SJSA1 (cell line): ENCODE results near the gene PTPN1. TPM values are rescaled to one million over a fixed set of nuclear protein-coding genes. Genes with fewer than 3 reads are reported as not detected.

ENCODE experiments used
- DNase-seq, 2 experiments: peaks; one replicate each; pipeline ENCODE4 v3.0.0-alpha.2; 2015 to 2020; ENCODE audit warnings: low spot score in 2 of 2, low read depth in 1 of 2
- H3K27ac ChIP-seq: fragments of 250-450 bp; sonication (Bioruptor Pico); 2 replicates; pipeline ENCODE4 v1.5.1; 2020; ENCODE audit warnings: mild to moderate bottlenecking, moderate library complexity
- H3K27me3 ChIP-seq: fragments of 250-450 bp; sonication (Bioruptor Pico); replicated peaks from 2 replicates; pipeline ENCODE4 v1.5.1; 2020; ENCODE audit warnings: mild to moderate bottlenecking, moderate library complexity
- H3K36me3 ChIP-seq: fragments of 250-450 bp; sonication (Bioruptor Pico); 2 replicates; pipeline ENCODE4 v1.5.1; 2020; ENCODE audit warnings: mild to moderate bottlenecking
- H3K4me1 ChIP-seq: fragments of 250-450 bp; sonication (Bioruptor Pico); replicated peaks from 2 replicates; pipeline ENCODE4 v1.6.1; 2021; ENCODE audit warnings: mild to moderate bottlenecking
- H3K4me3 ChIP-seq: fragments of 250-450 bp; sonication (Bioruptor Pico); 2 replicates; pipeline ENCODE4 v1.5.1; 2020; ENCODE audit warnings: mild to moderate bottlenecking
- H3K9me3 ChIP-seq: fragments of 250-450 bp; sonication (Bioruptor Pico); replicated peaks from 2 replicates; pipeline ENCODE4 v1.5.1; 2020; ENCODE audit warnings: mild to moderate bottlenecking
- total RNA-seq: library from RNA; depleted of rRNA; stranded (reverse); fragments of >200 nt; shearing (Covaris generic); gene quantifications from 2 replicates; pipeline ENCODE4 v1.2.3, GENCODE V29; 2014

The PTPN1 gene
- total RNA-seq, 1 experiment from 2014 or later, result 71.3 TPM

- H3K4me3 ChIP-seq, result no peak overlapping the region
- no peak overlapping the region for H3K27ac ChIP-seq
- DNase-seq, result no peak
- H3K27me3 ChIP-seq, result no peaks in the 10 kb centered on the region; the same call in 1 of the 2 replicates
- H3K9me3 ChIP-seq, result no peaks in the 10 kb centered on the region
- no peaks in the 10 kb centered on the region; the same call in 1 of the 2 replicates for H3K4me1 ChIP-seq
- peaks cover 52% of the 10 kb centered on the region for H3K36me3 ChIP-seq
Observed at GRCh38 chr20:50589548-50590347, 79.6 kb downstream of the PTPN1 start.

DNA sequence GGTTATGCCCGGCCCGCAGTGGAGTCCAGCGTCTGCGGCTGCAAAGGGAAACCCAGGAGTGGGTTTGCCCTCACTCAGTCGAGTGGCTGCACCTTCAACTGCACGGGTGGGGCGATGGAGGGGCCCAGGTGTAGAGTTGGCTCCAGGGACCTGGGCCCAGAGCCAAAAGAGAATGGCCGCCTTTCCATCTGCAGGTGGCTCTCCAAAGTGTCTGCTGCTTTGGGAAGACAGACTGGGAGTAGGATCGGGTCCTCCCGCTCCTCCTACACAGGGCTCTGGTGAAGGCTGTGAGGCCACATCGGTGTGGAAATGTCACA lies 80.1 kb downstream of the PTPN1 start:
- Histone ChIP-seq H3K36me3 (peaks cover 47% of the 10 kb centered on the region), H3K27me3 (peaks cover 3% of the 10 kb centered on the region; the same call in 1 of the 2 replicates), H3K4me3 (no peak overlapping the region), H3K9me3 (no peaks in the 10 kb centered on the region), H3K4me1 (no peaks in the 10 kb centered on the region; the same call in none of the 2 replicates), H3K27ac (no peak overlapping the region)
- DNase-seq, result no peak

DNA sequence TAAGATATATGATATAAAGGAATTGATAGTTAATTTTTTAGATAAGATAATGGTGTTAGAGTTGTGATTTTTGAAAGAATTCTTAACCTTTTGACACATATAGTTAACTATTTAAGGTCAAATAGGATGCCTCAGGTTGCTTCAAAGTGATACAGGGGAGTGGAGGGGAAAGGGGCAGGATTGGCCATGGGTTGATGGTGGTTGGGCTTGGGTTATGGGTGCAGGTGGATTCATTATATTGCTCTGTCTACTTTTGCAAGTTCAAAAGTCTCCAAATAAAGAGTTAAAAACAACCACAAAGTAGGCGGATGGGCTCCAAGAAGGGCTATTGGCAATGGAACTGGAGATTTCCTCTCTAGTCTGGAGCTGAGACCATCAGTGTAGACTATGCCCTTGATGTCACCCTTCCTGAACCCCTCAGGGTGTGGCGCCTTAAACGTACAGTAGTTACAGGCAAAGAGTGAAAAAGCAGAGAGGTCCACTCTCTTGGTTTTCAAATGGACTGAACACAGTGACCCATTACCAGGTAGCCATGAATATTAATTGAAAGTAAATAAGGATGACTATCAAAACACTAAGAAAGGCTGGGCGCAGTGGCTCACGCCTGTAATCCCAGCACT lies 81.2 kb downstream of the PTPN1 start:
- no peak for DNase-seq
- H3K4me1 ChIP-seq, result peaks cover 10% of the 10 kb centered on the region
- H3K36me3 ChIP-seq, result peaks cover 36% of the 10 kb centered on the region
- H3K9me3 ChIP-seq, result no peaks in the 10 kb centered on the region
- H3K27me3 ChIP-seq, result peaks cover 6% of the 10 kb centered on the region; the same call in 1 of the 2 replicates
- H3K27ac ChIP-seq, result no peak overlapping the region
- no peak overlapping the region for H3K4me3 ChIP-seq

- peaks cover 6% of the 10 kb centered on the region; the same call in 1 of the 2 replicates for H3K27me3 ChIP-seq
- no peak overlapping the region for H3K4me3 ChIP-seq
- H3K27ac ChIP-seq, result no peak overlapping the region
- DNase-seq, result no peak
- H3K9me3 ChIP-seq, result no peaks in the 10 kb centered on the region
- H3K4me1 ChIP-seq, result peaks cover 12% of the 10 kb centered on the region
- peaks cover 25% of the 10 kb centered on the region for H3K36me3 ChIP-seq
Observed at GRCh38 chr20:50592282-50593004, 82.3 kb downstream of the PTPN1 start.

DNA sequence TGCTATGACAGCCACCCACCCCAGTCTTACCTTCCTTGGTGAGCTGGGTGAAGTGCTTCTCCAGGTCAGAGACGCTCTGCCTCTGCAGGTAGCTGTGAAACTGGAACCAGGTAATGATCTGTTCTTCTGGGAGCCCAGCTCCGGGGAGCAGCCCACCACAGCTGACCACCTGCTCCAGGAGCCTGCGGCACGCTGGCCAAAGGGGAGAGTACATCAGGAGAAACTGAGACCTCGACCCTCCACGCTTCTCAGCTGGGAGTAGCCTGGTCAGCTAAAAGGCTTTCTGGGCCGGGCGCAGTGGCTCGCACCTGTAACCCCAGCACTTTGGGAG lies 82.8 kb downstream of the PTPN1 start:
- Histone ChIP-seq H3K4me3 (no peak overlapping the region), H3K27me3 (peaks cover 6% of the 10 kb centered on the region; the same call in 1 of the 2 replicates), H3K36me3 (peaks cover 20% of the 10 kb centered on the region), H3K9me3 (no peaks in the 10 kb centered on the region), H3K27ac (no peak overlapping the region), H3K4me1 (peaks cover 12% of the 10 kb centered on the region)
- DNase-seq, result no peak

DNA sequence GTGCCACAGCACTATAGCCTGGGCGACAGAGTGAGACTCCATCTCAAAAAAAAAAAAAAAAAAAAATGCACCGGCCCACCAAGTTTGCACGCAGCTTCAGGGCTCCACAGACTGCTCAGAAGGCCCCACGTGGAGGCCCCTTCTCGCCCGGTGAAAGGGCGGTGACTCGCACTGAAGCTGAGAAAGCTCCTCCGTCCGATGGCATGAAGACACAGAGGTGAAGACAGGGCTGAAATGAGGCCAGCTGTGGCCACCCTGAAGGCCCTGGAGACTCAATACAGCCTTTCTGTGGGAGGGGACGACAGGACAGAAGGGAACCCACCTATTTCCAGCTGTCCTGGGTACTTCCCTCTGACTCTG lies 84.0 kb downstream of the PTPN1 start:
- no peak for DNase-seq
- peaks cover 15% of the 10 kb centered on the region for H3K36me3 ChIP-seq
- H3K4me1 ChIP-seq, result peaks cover 12% of the 10 kb centered on the region
- H3K27ac ChIP-seq, result no peak overlapping the region
- no peak overlapping the region for H3K4me3 ChIP-seq
- H3K9me3 ChIP-seq, result no peaks in the 10 kb centered on the region
- H3K27me3 ChIP-seq, result peaks cover 6% of the 10 kb centered on the region; the same call in 1 of the 2 replicates

- Histone ChIP-seq H3K9me3 (no peaks in the 10 kb centered on the region), H3K4me1 (peaks cover 12% of the 10 kb centered on the region), H3K27me3 (peaks cover 6% of the 10 kb centered on the region; the same call in 1 of the 2 replicates), H3K4me3 (no peak overlapping the region), H3K36me3 (peaks cover 11% of the 10 kb centered on the region), H3K27ac (no peak overlapping the region)
- DNase-seq, result peak in 1 of 2 experiments; percentile 27
Observed at GRCh38 chr20:50594591-50595432, 84.6 kb downstream of the PTPN1 start.

DNA sequence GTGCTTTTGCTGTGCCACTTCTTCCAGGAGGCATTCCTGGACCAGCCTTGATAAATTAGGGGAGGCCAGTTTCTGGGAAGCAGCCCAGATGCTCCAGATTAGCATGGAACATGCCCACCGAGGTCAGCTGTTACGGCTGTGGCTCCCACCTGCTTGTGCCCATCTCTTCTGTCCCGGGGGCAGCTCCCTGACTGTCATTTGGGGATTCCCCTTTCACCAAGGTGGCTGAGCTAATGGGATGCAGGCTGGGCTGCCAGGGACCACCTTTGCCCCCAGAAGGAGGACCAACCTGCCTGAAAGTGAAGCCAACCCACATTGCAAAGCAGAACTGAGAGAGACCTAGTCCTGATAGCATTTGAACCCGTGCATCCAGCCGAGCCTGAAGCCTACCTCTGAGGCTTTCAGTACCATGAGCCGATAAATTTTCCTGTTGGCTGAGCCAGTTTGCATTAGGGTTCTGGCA lies 85.3 kb downstream of the PTPN1 start:
- no peak for DNase-seq
- Histone ChIP-seq H3K27me3 (peaks cover 6% of the 10 kb centered on the region; the same call in 1 of the 2 replicates), H3K4me1 (peaks cover 12% of the 10 kb centered on the region), H3K36me3 (peaks cover 4% of the 10 kb centered on the region; the same call in 1 of the 2 replicates), H3K9me3 (no peaks in the 10 kb centered on the region), H3K27ac (no peak overlapping the region), H3K4me3 (no peak overlapping the region)

DNA sequence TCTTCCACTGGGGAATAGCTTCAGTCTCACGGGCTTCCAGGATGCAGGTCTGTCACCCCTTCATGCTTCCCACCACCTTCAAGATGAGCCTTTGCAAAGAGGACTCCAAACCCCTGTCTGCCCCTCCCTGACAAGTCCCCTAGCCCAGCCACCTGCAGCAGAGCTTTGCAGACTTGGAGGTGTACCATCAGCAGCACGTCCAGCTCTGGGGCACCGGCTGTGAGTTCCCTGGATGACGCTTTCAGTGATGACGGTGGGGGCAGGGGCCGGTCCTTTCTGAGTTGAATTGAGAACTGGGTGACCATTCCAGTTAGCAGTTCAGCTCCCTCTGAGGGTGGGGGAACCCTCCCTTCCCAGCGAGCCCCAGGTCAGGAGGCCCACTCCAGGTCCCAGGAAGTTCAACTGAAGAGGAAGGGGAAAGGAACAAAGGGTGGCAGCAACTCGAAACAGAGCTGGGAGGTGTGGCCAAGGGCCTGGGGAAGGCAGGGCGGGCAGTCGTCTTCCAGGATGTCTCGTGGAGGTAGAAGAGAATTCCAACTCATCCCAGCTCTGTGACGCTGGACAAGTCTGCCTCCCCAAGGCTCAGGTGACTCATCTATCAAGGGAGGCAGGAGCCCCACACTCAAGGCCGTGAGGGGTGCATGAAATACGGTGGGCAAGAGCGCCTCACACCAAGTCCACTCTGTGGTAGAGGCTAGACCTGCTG lies 86.0 kb downstream of the PTPN1 start:
- Histone ChIP-seq H3K9me3 (no peaks in the 10 kb centered on the region), H3K27ac (no peak overlapping the region), H3K4me3 (no peak overlapping the region), H3K27me3 (peaks cover 6% of the 10 kb centered on the region; the same call in 1 of the 2 replicates), H3K4me1 (peaks cover 12% of the 10 kb centered on the region), H3K36me3 (0 out of 2 replicates have a peak, but pooled peaks cover 4% of the 10 kb centered on the region)
- peak in 1 of 2 experiments; percentile 17 for DNase-seq

- H3K4me3 ChIP-seq, result no peak overlapping the region
- H3K9me3 ChIP-seq, result no peaks in the 10 kb centered on the region
- 0 out of 2 replicates have a peak, but pooled peaks cover 4% of the 10 kb centered on the region for H3K36me3 ChIP-seq
- DNase-seq, result no peak
- H3K27ac ChIP-seq, result no peak overlapping the region
- H3K4me1 ChIP-seq, result peaks cover 12% of the 10 kb centered on the region
- peaks cover 6% of the 10 kb centered on the region; the same call in 1 of the 2 replicates for H3K27me3 ChIP-seq
Observed at GRCh38 chr20:50596694-50597021, 86.5 kb downstream of the PTPN1 start.

DNA sequence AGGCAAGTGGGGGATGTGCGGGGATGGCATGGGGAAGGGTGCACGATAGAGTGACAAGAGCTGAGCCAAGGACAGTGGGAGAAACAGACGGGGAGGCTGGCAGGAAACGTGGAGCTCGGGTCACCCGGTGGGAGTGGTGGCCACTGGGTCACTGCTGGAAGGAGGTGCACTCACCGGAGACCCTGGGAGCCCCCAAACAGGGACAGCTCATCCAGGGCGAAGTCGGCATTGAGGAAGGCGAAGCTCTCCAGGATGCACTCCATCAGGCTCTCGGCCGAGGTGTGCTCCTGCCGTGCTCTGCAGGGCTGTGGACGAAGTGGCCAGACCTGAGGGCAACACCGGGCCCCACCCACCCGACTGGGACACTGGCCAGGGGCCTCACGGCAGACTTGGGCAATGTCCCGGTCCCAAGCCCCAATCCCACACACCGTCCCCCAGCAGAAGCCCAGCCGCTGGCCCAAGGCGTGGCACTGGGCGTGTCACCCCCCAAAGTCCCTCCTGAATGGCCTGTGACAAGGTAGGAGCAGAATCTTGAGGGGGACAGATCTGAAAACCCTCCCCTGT lies 87.3 kb downstream of the PTPN1 start:
- no peak overlapping the region for H3K27ac ChIP-seq
- H3K4me3 ChIP-seq, result no peak overlapping the region
- peaks cover 12% of the 10 kb centered on the region for H3K4me1 ChIP-seq
- H3K36me3 ChIP-seq, result 0 out of 2 replicates have a peak, but pooled peaks cover 4% of the 10 kb centered on the region
- DNase-seq, result no peak
- H3K27me3 ChIP-seq, result peaks cover 6% of the 10 kb centered on the region; the same call in 1 of the 2 replicates
- H3K9me3 ChIP-seq, result no peaks in the 10 kb centered on the region

DNA sequence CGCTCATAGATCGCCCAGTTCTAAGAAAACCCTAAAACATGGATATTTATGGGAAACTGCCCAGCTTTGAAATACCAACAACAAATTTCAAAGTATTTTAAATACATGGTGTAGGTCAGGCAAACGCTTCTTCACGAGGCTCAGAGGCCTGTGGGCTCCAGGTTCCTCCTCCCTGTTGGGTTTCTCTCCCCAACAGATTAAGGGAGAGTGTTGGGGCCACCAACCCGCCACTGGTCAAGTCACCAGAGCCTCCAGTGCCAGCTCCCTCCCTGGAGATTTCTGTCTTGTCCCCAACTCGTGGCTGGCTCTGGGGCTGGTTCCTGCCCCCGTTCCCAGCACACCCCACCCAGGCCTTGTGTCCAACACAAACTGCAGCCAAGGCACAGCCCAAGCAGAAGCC lies 87.9 kb downstream of the PTPN1 start:
- peaks cover 12% of the 10 kb centered on the region for H3K4me1 ChIP-seq
- H3K27me3 ChIP-seq, result peaks cover 6% of the 10 kb centered on the region; the same call in 1 of the 2 replicates
- no peak overlapping the region for H3K27ac ChIP-seq
- H3K4me3 ChIP-seq, result no peak overlapping the region
- no peaks in the 10 kb centered on the region for H3K9me3 ChIP-seq
- H3K36me3 ChIP-seq, result 0 out of 2 replicates have a peak, but pooled peaks cover under 1% of the 10 kb centered on the region
- DNase-seq, result no peak
